H1 (cell line): ENCODE data around the gene POC1B. TPM values are rescaled to one million over a fixed set of nuclear protein-coding genes. Genes with fewer than 3 reads are reported as not detected.

ENCODE experiments used
- ASH2L ChIP-seq: fragments of 200-600, 300-600 bp; sonication (generic); IDR thresholded peaks from one replicate; pipeline ENCODE4 v1.7.1; 2017; ENCODE audit warnings: low read length
- CTBP2 ChIP-seq: IDR thresholded peaks from 2 replicates; pipeline ENCODE4 v1.7.0; 2011; ENCODE audit warnings: borderline replicate concordance, mild to moderate bottlenecking, moderate library complexity, mixed read lengths, low read length; ENCODE audit not compliant: insufficient read depth, insufficient read length
- RFX5 ChIP-seq: IDR thresholded peaks from 2 replicates; pipeline ENCODE4 v1.6.1; 2011; ENCODE audit warnings: low read depth, low read length, improper control_type of control experiment, borderline replicate concordance
- SIRT6 ChIP-seq: IDR thresholded peaks from one replicate; pipeline ENCODE4 v1.7.1; 2012; ENCODE audit warnings: low read length, inconsistent platforms
- polyA plus RNA-seq, 7 experiments: library from polyadenylated mRNA; depleted of rRNA in 3 of 7; stranded (reverse) in 5 of 7; unstranded in 2 of 7; fragments of >200 nt in 5 of 7; fragments of 200-250 nt in 2 of 7; gene quantifications; 1 replicate in 5 of 7; 2 replicates in 1 of 7; 4 replicates in 1 of 7; pipeline versions ENCODE4 v1.2.1 to v1.2.3, GENCODE V29; 2011 to 2013; ENCODE audit warnings: missing spikeins in 2 of 7, mixed read lengths in 2 of 7
- total RNA-seq: library from RNA; stranded (reverse); fragmentation: NEBNext Ultra II Directional; extraction: Animal tissue kit (Norgen Biotek cat#: 25700); gene quantifications from 2 replicates; pipeline ENCODE4 v1.2.1, GENCODE V29; 2021
- TF ChIP-seq, protein P1 (sequence below), 3 experiments: IDR thresholded peaks; 1 replicate in 2 of 3; 2 replicates in 1 of 3; pipeline versions ENCODE4 v1.5.1 to v1.6.1; 2011; ENCODE audit warnings: low read length in 3 of 3, mild to moderate bottlenecking in 3 of 3, inconsistent platforms in 2 of 3, low read depth in 1 of 3, moderate library complexity in 1 of 3; ENCODE audit not compliant: insufficient read depth in 1 of 3; ENCODE audit errors: control extremely low read depth in 1 of 3

Gene POC1B
- total and polyA plus RNA-seq, 2 of the 8 experiments (the other 6 are each of a cell fraction or from before 2014, with no cell fraction given), result 7.5 to 16.3 TPM

DNA sequence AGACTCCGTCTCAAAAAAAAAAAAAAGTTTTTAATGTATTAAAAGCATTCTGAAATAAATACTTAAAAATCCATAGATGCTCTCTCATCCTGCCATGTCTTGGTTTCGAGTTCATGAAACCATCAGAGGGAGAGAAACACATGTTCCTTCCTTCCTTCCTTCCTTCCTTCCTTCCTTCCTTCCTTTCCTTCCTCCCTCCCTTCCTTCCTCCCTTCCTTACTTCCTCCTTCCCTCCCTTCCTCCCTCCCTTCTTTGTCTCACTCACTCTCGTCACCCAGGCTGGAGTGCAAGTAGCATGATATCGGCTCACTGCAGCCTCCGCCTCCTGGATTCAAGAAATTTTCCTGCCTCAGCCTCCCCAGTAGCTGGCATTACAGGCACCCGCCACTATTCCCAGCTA lies 113.2 kb downstream of the POC1B start (continued):
- TF ChIP-seq CTBP2, result no peak
- no peak for TF ChIP-seq SIRT6
- TF ChIP-seq RFX5, result no peak
- no peak for TF ChIP-seq ASH2L
- TF ChIP-seq, protein P1, sequence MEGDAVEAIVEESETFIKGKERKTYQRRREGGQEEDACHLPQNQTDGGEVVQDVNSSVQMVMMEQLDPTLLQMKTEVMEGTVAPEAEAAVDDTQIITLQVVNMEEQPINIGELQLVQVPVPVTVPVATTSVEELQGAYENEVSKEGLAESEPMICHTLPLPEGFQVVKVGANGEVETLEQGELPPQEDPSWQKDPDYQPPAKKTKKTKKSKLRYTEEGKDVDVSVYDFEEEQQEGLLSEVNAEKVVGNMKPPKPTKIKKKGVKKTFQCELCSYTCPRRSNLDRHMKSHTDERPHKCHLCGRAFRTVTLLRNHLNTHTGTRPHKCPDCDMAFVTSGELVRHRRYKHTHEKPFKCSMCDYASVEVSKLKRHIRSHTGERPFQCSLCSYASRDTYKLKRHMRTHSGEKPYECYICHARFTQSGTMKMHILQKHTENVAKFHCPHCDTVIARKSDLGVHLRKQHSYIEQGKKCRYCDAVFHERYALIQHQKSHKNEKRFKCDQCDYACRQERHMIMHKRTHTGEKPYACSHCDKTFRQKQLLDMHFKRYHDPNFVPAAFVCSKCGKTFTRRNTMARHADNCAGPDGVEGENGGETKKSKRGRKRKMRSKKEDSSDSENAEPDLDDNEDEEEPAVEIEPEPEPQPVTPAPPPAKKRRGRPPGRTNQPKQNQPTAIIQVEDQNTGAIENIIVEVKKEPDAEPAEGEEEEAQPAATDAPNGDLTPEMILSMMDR (IDR thresholded peaks at IDR 0.05; ENCODE audit: control extremely low read depth in 1 of 3, insufficient read depth in 1 of 3, low read depth in 1 of 3, low read length in 3 of 3), result no peak
